Fibroblast of the conjunctiva (primary cell): Measurements from ENCODE around the gene LCLAT1.
"Not testable (repeated sequence)": the region's sequence is repeated elsewhere in the genome, so short reads cannot be mapped to it uniquely, and the experiment has no call there.

Source experiments
- DNase-seq: peaks from one replicate; pipeline ENCODE4 v3.0.0-alpha.2; 2010; ENCODE audit warnings: low read depth

LCLAT1 gene

GRCh38 chr2:30590407-30590806 lies 143.4 kb downstream of the LCLAT1 start:
- DNase-seq: no peak

- no peak for DNase-seq
Measured at GRCh38 chr2:30591186-30591585, 144.1 kb downstream of the LCLAT1 start.

GRCh38 chr2:30601375-30601774 lies 154.3 kb downstream of the LCLAT1 start:
- no peak for DNase-seq

GRCh38 chr2:30605197-30605596 lies 158.2 kb downstream of the LCLAT1 start:
- DNase-seq: no peak

- no peak for DNase-seq
Measured at GRCh38 chr2:30608643-30609042, 161.6 kb downstream of the LCLAT1 start.

GRCh38 chr2:30611583-30611982 lies 164.5 kb downstream of the LCLAT1 start:
- DNase-seq: no peak

- no peak for DNase-seq
Measured at GRCh38 chr2:30612371-30612770, 165.3 kb downstream of the LCLAT1 start.

GRCh38 chr2:30613001-30613400 lies 166.0 kb downstream of the LCLAT1 start:
- DNase-seq: no peak

- not testable (repeated sequence) for DNase-seq
Measured at GRCh38 chr2:30614227-30614626, 167.2 kb downstream of the LCLAT1 start.

GRCh38 chr2:30615926-30616325 lies 168.9 kb downstream of the LCLAT1 start:
- DNase-seq: no peak

GRCh38 chr2:30620102-30620501 lies 173.1 kb downstream of the LCLAT1 start:
- no peak for DNase-seq

GRCh38 chr2:30621836-30622235 lies 174.8 kb downstream of the LCLAT1 start:
- no peak for DNase-seq

GRCh38 chr2:30622452-30622851 lies 175.4 kb downstream of the LCLAT1 start:
- no peak for DNase-seq

GRCh38 chr2:30625276-30625675 lies 178.2 kb downstream of the LCLAT1 start:
- DNase-seq: no peak

- DNase-seq: no peak
Measured at GRCh38 chr2:30625701-30626100, 178.7 kb downstream of the LCLAT1 start.

- DNase-seq: no peak
Measured at GRCh38 chr2:30626397-30626796, 179.4 kb downstream of the LCLAT1 start.

GRCh38 chr2:30627151-30627550 lies 180.1 kb downstream of the LCLAT1 start:
- DNase-seq: no peak

- DNase-seq: no peak
Measured at GRCh38 chr2:30628341-30628740, 181.3 kb downstream of the LCLAT1 start.

GRCh38 chr2:30629866-30630265 lies 182.8 kb downstream of the LCLAT1 start:
- no peak for DNase-seq

- DNase-seq: no peak
Measured at GRCh38 chr2:30631051-30631671, 184.1 kb downstream of the LCLAT1 start.

- DNase-seq: no peak
Measured at GRCh38 chr2:30633039-30633438, 186.0 kb downstream of the LCLAT1 start.

- DNase-seq: no peak
Measured at GRCh38 chr2:30636311-30636710, 189.3 kb downstream of the LCLAT1 start.

GRCh38 chr2:30639836-30640235 lies 192.8 kb downstream of the LCLAT1 start:
- no peak for DNase-seq

- no peak for DNase-seq
Measured at GRCh38 chr2:30641765-30642345, 194.8 kb downstream of the LCLAT1 start.
